ENCODE results near the gene SPTBN1. TPM values are rescaled to one million over a fixed set of nuclear protein-coding genes. Genes with fewer than 3 reads are reported as not detected.

The SPTBN1 gene
- total and polyA plus RNA-seq, 5 donors from 2014 or later, result 10.0 to 182 (median 19.6) TPM

DNA sequence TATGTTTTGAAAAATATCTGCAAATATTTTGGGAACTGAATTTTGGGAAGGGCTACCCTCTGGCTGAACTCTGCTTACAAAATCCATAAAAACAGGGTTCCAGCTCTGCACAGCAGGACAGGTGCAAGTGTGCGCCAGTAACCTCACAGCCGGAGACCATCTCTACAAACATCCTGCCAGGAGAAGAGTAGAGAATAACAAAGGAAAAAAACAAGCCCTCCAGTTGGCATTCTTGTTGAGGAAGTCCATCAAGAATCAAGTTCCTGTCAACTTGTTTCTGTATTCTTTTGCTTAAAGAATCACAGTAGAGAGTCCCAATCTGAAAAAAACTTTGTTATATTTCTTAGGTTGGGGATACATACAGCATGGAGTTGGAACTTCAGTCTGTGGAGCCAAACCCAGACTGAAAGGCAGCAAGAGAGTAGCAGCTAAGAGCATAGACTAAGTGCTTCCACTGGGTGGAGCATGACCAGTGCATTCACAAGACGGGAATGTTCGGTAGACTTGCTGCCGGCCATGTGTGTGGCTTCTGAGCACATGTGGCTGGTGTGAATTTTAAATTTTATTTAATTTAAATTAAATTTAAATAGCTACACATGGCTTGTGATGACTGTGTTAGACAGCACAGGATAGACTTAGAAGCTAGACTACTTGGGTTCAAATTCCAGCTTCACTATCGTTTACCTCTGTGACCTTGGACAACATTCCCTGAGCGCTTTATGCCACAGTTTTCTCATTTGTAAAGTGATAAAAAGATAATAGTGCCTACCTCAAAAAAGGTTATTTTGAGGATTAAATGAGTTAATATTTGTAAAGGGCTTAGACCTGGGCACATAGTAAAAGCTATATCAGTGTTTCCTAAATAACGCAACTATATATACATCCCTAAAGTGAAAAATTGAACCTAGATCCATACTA lies 41.9 kb downstream of the SPTBN1 start:
- Histone ChIP-seq H3K36me3 (ENCODE audit: control insufficient read depth, insufficient read depth, low read length) (no peaks in the 10 kb centered on the region), H3K4me3 (ENCODE audit: low read depth, low read length) (no peak overlapping the region), H3K4me1 (ENCODE audit: control insufficient read depth, insufficient read depth, low read length, poor library complexity, severe bottlenecking) (no peaks in the 10 kb centered on the region), H3K27ac (ENCODE audit: insufficient read depth, low read length, poor library complexity, severe bottlenecking) (no peak overlapping the region), H3K27me3 (ENCODE audit: control insufficient read depth, insufficient read depth, low read length) (peaks cover 9% of the 10 kb centered on the region), H3K9me3 (ENCODE audit: control insufficient read depth in 2 of 2, low read length in 2 of 2) (no peaks in the 10 kb centered on the region)
- H3K9me3 Mint-ChIP-seq, result no peaks in the 10 kb centered on the region
- DNase-seq (no peak), ATAC-seq (ENCODE audit: low read depth in 2 of 2) (no peak)
- H3K36me3 Mint-ChIP-seq, result no peaks in the 10 kb centered on the region
- peaks cover 26% of the 10 kb centered on the region for H3K27me3 Mint-ChIP-seq
- H3K27ac Mint-ChIP-seq, result no peak overlapping the region
- H3K4me1 Mint-ChIP-seq, result no peaks in the 10 kb centered on the region
- H3K4me3 Mint-ChIP-seq, result no peak overlapping the region

DNA sequence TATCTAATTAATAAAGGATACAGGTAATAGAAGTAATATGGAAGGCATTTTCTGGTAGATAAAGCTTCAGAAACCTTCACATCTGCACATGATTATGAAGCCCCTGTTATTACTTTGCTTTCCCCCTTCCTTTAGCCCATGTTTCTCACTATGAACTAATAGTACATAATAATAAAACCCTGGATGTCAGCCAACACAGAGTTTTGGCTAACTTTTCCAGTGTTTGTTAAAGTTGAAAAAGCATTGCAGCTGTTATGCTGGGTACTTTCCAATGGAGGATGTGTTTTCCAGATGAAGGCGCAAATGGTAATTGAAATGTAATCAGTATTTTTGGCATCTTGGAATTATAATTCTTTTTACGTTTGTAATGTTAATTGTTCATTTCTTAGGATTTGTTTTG lies 43.5 kb downstream of the SPTBN1 start:
- peaks cover 25% of the 10 kb centered on the region for H3K27me3 Mint-ChIP-seq
- H3K27ac Mint-ChIP-seq, result no peak overlapping the region
- ATAC-seq (ENCODE audit: low read depth in 2 of 2), result no peak
- no peaks in the 10 kb centered on the region for H3K9me3 ChIP-seq (ENCODE audit: control insufficient read depth in 2 of 2, low read length in 2 of 2)
- H3K4me3 ChIP-seq (ENCODE audit: low read depth, low read length), result no peak overlapping the region
- H3K36me3 ChIP-seq (ENCODE audit: control insufficient read depth, insufficient read depth, low read length), result no peaks in the 10 kb centered on the region
- H3K4me1 ChIP-seq (ENCODE audit: control insufficient read depth, insufficient read depth, low read length, poor library complexity, severe bottlenecking), result no peaks in the 10 kb centered on the region
- no peaks in the 10 kb centered on the region for H3K36me3 Mint-ChIP-seq
- H3K4me3 Mint-ChIP-seq, result no peak overlapping the region
- DNase-seq, result no peak
- peaks cover 9% of the 10 kb centered on the region for H3K27me3 ChIP-seq (ENCODE audit: control insufficient read depth, insufficient read depth, low read length)
- no peaks in the 10 kb centered on the region for H3K9me3 Mint-ChIP-seq
- no peak overlapping the region for H3K27ac ChIP-seq (ENCODE audit: insufficient read depth, low read length, poor library complexity, severe bottlenecking)
- H3K4me1 Mint-ChIP-seq, result no peaks in the 10 kb centered on the region

DNA sequence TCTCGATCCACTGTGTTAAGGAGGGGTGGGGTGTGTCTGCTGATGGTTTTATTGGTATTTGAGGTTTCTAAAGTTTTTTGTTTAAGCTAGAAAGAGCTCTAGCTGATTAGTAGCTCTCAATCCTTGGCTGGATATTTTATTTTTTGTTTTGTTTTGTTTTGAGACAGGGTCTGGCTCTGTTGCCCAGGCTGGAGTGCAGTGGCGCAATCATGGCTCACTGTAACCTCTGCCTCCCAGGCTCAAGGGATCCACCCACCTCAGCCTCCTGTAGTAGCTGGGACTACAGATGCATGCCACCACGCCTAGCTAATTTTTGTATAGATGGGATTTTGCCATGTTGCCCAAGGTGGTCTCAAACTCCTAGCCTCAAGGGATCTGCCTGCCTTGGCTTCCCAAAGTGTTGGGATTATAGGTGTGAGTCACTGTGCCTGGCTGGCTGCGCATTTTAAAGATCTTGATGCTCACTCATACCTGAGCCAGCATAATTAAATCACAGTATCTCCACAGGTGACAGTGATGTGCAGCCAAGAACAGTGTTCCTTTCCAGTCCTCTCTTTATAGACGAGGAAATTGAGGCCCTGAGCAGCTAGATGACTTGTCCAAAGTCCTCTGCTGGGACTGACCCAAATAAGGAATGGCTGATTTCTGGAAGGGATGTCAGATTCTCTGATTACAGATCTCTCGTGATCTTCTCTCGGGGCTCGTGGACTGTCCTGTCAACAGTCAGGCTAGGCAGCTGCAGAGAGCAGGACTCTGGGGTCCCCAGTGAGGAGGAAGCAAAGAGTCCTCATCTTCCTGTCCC lies 44.5 kb downstream of the SPTBN1 start:
- Mint-ChIP-seq H3K4me1 (no peaks in the 10 kb centered on the region), H3K9me3 (no peaks in the 10 kb centered on the region), H3K4me3 (no peak overlapping the region), H3K36me3 (no peaks in the 10 kb centered on the region), H3K27me3 (peaks cover 21% of the 10 kb centered on the region), H3K27ac (no peak overlapping the region)
- ATAC-seq (ENCODE audit: low read depth in 2 of 2) (no peak), DNase-seq (no peak)
- Histone ChIP-seq H3K27ac (ENCODE audit: insufficient read depth, low read length, poor library complexity, severe bottlenecking) (no peak overlapping the region), H3K9me3 (ENCODE audit: control insufficient read depth in 2 of 2, low read length in 2 of 2) (no peaks in the 10 kb centered on the region), H3K4me1 (ENCODE audit: control insufficient read depth, insufficient read depth, low read length, poor library complexity, severe bottlenecking) (no peaks in the 10 kb centered on the region), H3K27me3 (ENCODE audit: control insufficient read depth, insufficient read depth, low read length) (peaks cover 4% of the 10 kb centered on the region), H3K4me3 (ENCODE audit: low read depth, low read length) (no peak overlapping the region), H3K36me3 (ENCODE audit: control insufficient read depth, insufficient read depth, low read length) (no peaks in the 10 kb centered on the region)

DNA sequence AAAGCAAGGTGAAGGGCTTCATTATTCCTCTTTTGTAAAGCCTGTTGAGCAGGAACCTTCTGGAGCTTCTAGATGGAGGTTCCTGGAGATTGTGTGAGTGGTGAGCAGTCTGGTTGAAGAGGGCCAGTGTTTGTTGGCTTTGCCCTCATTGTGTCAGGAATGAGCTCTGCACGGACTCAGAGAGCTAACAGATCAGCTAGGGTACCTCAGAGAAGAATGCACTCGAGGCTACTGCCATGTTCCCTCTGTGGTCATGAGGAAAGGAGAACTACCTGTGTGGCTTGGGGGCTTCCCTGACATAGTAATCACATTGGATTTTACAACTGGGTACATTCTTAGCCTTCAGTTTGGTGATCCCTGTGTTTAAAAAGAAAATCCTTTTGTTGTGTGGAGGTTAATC lies 46.6 kb downstream of the SPTBN1 start:
- no peak for DNase-seq
- peaks cover 12% of the 10 kb centered on the region for H3K27me3 Mint-ChIP-seq
- H3K36me3 ChIP-seq (ENCODE audit: control insufficient read depth, insufficient read depth, low read length), result no peaks in the 10 kb centered on the region
- no peaks in the 10 kb centered on the region for H3K4me1 ChIP-seq (ENCODE audit: control insufficient read depth, insufficient read depth, low read length, poor library complexity, severe bottlenecking)
- H3K4me3 Mint-ChIP-seq, result no peak overlapping the region
- H3K27ac ChIP-seq (ENCODE audit: insufficient read depth, low read length, poor library complexity, severe bottlenecking), result no peak overlapping the region
- ATAC-seq (ENCODE audit: low read depth in 2 of 2), result no peak
- no peaks in the 10 kb centered on the region for H3K9me3 ChIP-seq (ENCODE audit: control insufficient read depth in 2 of 2, low read length in 2 of 2)
- H3K36me3 Mint-ChIP-seq, result no peaks in the 10 kb centered on the region
- H3K4me3 ChIP-seq (ENCODE audit: low read depth, low read length), result no peak overlapping the region
- H3K4me1 Mint-ChIP-seq, result no peaks in the 10 kb centered on the region
- no peaks in the 10 kb centered on the region for H3K9me3 Mint-ChIP-seq
- peaks cover 4% of the 10 kb centered on the region for H3K27me3 ChIP-seq (ENCODE audit: control insufficient read depth, insufficient read depth, low read length)
- no peak overlapping the region for H3K27ac Mint-ChIP-seq

DNA sequence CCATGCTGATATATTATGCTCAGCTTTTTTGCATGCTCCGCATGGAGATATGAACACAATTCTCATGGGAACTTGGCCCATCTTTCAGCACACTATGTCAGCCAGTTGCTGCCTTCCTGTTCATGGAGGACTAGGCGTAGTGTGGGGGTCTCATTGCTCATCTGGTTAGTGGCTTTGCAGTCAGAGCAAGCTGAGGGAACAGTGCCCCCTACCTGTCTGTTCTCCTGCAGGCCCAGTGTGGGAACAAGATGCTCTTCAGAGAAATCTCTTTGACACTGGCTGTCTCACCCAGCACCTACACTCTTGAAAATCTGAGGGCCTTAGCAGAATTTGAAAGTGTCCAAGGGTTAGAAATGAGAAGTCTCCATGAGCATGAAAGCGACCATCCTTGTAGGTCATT lies 47.1 kb downstream of the SPTBN1 start:
- Histone ChIP-seq H3K4me3 (ENCODE audit: low read depth, low read length) (no peak overlapping the region), H3K36me3 (ENCODE audit: control insufficient read depth, insufficient read depth, low read length) (no peaks in the 10 kb centered on the region), H3K9me3 (ENCODE audit: control insufficient read depth in 2 of 2, low read length in 2 of 2) (no peaks in the 10 kb centered on the region), H3K27ac (ENCODE audit: insufficient read depth, low read length, poor library complexity, severe bottlenecking) (no peak overlapping the region), H3K27me3 (ENCODE audit: control insufficient read depth, insufficient read depth, low read length) (peaks cover 4% of the 10 kb centered on the region), H3K4me1 (ENCODE audit: control insufficient read depth, insufficient read depth, low read length, poor library complexity, severe bottlenecking) (no peaks in the 10 kb centered on the region)
- ATAC-seq (ENCODE audit: low read depth in 2 of 2) (no peak), DNase-seq (peak in 1 of 3 donors; percentile 53)
- Mint-ChIP-seq H3K4me1 (no peaks in the 10 kb centered on the region), H3K9me3 (no peaks in the 10 kb centered on the region), H3K36me3 (no peaks in the 10 kb centered on the region), H3K4me3 (no peak overlapping the region), H3K27ac (no peak overlapping the region), H3K27me3 (peaks cover 9% of the 10 kb centered on the region)

DNA sequence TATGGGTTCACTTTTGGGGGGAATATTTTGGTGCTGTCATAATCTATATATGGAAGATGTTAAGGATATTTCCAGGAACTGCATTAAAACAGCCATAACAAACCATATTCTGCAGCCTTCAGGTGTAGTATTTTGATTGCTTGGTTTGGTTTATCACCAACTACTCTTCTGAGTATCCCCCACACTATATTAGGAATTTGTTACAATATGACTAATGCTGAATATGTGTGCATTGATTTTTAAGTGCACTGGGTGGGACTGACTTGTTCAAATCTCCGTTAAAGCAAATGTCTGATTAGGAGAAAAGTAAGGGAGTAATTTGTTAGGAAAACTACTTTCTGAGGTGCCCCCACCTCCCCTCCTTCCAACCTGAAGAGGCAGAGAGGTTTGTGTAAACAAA lies 47.7 kb downstream of the SPTBN1 start:
- no peak overlapping the region for H3K4me3 ChIP-seq (ENCODE audit: low read depth, low read length)

DNA sequence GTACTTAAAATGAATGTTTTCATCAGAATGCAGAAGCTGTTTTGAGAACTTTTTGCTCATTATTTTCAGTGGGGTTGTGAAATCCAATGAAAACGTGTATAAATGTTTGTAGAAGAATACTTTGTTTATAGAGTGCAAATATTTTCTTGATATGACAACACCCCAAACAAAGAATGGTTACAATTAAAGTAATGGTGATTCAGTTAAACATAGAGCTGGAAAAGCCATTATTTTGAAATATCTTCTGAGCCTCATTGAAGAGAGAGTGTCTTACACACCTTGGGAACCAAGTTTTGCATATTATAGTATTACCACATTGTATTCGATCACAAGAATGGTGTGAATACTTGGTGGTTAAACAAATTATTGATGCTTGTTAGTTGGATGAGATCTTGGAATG lies 48.7 kb downstream of the SPTBN1 start:
- H3K4me1 Mint-ChIP-seq, result no peaks in the 10 kb centered on the region
- DNase-seq, result no peak

More for the DNA sequence above, 47.7 kb downstream of the SPTBN1 start:
- Mint-ChIP-seq H3K36me3 (no peaks in the 10 kb centered on the region), H3K27ac (no peak overlapping the region), H3K9me3 (no peaks in the 10 kb centered on the region), H3K4me1 (no peaks in the 10 kb centered on the region), H3K27me3 (peaks cover 5% of the 10 kb centered on the region), H3K4me3 (no peak overlapping the region)
- no peak overlapping the region for H3K27ac ChIP-seq (ENCODE audit: insufficient read depth, low read length, poor library complexity, severe bottlenecking)
- no peak for DNase-seq
- peaks cover 2% of the 10 kb centered on the region for H3K27me3 ChIP-seq (ENCODE audit: control insufficient read depth, insufficient read depth, low read length)
- no peak for ATAC-seq (ENCODE audit: low read depth in 2 of 2)
- H3K9me3 ChIP-seq (ENCODE audit: control insufficient read depth in 2 of 2, low read length in 2 of 2), result no peaks in the 10 kb centered on the region
- no peaks in the 10 kb centered on the region for H3K36me3 ChIP-seq (ENCODE audit: control insufficient read depth, insufficient read depth, low read length)
- no peaks in the 10 kb centered on the region for H3K4me1 ChIP-seq (ENCODE audit: control insufficient read depth, insufficient read depth, low read length, poor library complexity, severe bottlenecking)

More for the DNA sequence above, 48.7 kb downstream of the SPTBN1 start:
- no peaks in the 10 kb centered on the region for H3K9me3 ChIP-seq (ENCODE audit: control insufficient read depth in 2 of 2, low read length in 2 of 2)
- peaks cover 1% of the 10 kb centered on the region for H3K27me3 ChIP-seq (ENCODE audit: control insufficient read depth, insufficient read depth, low read length)
- H3K27me3 Mint-ChIP-seq, result peaks cover 5% of the 10 kb centered on the region
- no peaks in the 10 kb centered on the region for H3K36me3 Mint-ChIP-seq
- H3K4me3 ChIP-seq (ENCODE audit: low read depth, low read length), result no peak overlapping the region
- no peaks in the 10 kb centered on the region for H3K4me1 ChIP-seq (ENCODE audit: control insufficient read depth, insufficient read depth, low read length, poor library complexity, severe bottlenecking)
- no peak overlapping the region for H3K27ac ChIP-seq (ENCODE audit: insufficient read depth, low read length, poor library complexity, severe bottlenecking)
- H3K9me3 Mint-ChIP-seq, result no peaks in the 10 kb centered on the region
- no peak overlapping the region for H3K27ac Mint-ChIP-seq
- no peaks in the 10 kb centered on the region for H3K36me3 ChIP-seq (ENCODE audit: control insufficient read depth, insufficient read depth, low read length)
- H3K4me3 Mint-ChIP-seq, result no peak overlapping the region
- ATAC-seq (ENCODE audit: low read depth in 2 of 2), result no peak

All from CD4-positive, CD25-positive, alpha-beta regulatory T cell (primary cell).